Activated CD4-positive, alpha-beta T cell treated with anti-CD3 and anti-CD28 coated beads, Interleukin-2, amount 50 U/mL, for 16 hours (primary cell): Measurements from ENCODE around the gene TOM1L2.

Experiments
- DNase-seq: peaks from one replicate; pipeline ENCODE4 v3.0.0-alpha.2; 2020

The TOM1L2 gene

DNA sequence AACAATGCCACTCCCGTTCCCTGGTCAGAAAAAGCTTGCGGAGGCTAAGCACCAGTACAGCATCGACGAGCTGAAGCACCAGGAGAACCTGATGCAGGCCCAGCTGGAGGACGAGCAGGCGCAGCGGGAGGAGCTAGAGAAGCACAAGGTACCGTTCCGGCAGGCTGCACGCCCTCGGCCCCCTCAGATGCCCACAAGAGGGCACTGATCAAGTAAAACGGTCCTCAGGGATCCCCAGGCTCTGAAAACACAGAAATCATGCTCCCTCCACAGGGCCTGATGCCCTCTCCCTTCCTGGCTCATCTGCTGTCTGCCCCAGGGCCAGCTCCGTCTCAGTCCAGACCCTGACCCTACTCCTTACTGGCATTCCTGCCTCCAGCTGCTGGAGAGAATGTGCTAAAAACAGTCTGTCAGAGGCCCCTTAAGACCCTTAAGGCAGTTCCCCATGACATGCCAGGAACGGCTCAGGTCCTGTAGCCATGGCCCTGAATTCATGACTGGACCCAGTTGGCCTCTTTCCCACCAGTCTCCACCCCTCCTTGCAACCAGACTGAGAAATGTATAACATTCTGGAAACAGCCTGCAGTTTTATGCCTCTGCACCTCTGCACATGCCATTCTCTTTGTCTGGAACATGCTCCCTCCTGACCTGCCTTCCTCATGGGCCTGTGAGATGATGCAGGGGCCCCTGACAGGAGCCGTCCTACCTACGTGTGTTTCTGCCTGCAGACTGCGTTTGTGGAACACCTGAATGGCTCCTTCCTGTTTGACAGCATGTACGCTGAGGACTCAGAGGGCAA lies 22.3 kb upstream of the TOM1L2 start:
- DNase-seq = peak; percentile 23

DNA sequence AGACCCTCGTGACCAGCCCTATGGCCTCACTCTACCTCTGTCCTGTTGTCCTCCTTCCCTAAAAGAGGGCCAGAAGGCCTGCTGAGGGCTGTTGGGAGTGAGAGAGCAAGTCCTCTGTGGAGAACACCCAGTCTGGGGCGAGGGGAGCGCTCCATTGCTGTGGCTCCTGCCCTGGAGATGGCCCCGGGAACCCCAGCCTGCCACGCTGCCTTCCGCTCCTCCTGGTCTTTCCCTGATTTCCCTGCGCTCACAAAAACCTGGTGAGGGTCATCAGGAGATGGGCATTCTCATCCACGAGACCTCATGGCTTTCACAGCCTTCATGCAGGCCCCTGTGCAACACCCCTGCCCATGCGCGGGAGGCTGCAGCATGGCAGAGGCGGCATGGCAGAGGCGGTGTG lies 21.7 kb upstream of the TOM1L2 start:
- no peak for DNase-seq

- no peak for DNase-seq
Observed at GRCh38 chr17:17993366-17993765, 21.2 kb upstream of the TOM1L2 start.

DNA sequence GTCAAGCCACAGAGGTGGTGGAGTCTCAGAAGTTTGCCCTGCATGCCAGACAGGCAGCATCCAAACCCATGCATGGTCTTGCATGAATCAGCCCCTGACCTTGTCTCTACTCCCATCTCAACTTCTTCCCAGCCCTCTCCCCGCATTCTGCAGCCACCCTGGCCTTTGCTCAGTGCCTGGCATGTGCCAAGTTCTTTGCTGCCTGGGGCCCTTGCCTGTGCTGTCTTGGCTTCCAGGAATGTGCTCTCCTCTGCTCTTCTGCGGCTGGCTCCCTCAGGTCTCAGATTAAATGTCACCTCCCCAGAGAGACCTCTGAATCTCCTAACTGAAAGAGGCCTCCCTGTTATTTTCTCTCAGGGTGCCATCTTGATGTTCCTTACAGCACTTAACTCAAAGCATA lies 18.1 kb upstream of the TOM1L2 start:
- no peak for DNase-seq

DNA sequence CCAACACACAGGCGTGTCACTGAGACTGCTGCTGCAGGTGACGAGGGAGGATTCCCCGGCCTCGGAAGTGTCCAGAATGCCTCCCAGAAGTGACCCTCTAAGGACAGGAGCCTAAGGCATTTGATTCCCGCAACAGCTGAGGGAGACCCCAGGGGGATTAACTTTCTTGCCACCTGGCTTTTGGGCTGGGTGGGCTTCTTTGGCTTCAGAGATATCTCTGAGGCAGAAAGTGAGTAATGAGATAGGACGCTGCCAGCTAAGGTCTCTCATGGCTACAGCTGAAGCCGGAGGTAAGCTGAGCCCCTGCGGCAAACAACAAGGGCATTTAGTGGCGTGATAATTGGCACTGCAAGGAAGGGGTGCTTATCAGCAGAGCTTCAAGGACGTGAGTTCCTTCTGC lies 17.4 kb upstream of the TOM1L2 start:
- DNase-seq = no peak

DNA sequence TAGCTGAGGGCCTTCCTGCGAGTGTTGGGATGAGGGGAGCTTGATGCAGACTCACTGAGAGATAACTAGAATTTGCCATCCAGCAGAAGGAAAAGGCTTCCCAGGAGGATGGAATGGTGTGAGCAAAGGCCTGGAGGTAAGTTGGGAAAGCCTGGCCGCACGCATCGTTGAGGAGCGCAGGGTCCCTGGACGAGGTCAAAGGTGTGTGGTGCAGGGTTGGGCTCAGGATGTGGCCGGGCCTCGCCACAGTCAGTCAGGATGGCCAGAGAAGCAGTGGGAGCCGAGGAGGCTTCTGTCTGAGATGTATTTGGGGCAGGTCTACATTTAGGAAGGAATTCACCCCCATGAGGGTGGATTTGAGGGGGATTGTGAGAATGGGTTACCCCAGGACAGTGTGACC lies 16.9 kb upstream of the TOM1L2 start:
- no peak for DNase-seq

DNA sequence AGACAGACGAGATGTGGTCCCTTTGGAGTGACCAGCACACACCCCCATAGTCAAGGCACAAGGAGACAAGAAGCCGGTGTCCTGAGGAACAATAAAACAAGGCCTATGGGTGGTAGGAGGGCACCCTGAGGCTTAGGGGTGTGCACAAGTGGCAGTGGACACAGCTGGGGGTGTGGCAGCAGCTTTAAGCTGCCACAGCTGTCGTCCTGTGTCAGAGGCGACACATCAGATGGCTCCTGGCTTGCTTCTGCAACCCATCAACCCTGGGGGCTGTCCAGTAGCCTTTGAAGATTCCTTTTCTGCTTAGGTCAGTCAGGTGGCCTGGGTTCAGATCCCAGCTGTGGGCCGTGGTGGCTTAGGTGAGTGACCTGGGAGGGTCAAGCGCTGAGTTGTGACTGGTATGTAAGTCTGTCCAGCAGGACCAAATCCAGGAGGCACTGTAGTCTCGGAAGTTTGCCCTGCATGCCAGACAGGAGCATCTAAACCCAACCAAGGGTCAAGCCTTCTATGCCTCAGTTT lies 16.3 kb upstream of the TOM1L2 start:
- no peak for DNase-seq

DNA sequence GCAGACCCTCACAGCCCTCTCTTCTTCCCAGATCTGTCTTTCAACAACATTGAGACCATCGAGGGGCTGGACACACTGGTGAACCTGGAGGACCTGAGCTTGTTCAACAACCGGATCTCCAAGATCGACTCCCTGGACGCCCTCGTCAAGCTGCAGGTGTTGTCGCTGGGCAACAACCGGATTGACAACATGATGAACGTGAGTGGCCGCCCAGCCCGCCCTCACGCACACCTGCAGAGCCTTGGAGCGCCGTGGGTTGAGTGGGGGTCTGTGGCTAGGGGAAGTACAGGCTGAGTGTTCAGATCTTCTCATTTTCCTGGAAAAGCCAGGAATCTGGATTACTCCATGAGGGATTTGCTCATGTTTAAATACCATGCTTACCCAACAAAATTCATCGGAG lies 15.7 kb upstream of the TOM1L2 start:
- no peak for DNase-seq

- DNase-seq = no peak
Observed at GRCh38 chr17:17987187-17987896, 15.1 kb upstream of the TOM1L2 start.

DNA sequence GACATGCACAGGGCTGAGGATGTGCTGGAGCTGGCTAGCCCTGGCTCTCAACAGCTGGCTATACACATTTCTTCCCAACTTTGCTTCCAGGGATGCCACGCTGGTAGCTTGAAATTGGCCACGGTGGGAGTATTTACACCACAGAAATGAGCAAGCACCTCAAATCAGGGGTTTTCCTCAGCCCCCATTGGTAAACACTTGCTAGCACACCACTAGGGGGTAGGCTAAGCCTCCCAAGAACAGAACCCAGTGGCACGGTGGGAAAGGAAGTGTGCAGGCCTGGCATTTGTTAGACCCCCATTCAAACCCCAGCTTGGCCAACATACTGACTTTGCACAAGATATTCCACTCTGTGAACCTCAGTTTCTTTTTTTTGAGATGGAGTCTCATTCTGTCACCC lies 13.4 kb upstream of the TOM1L2 start:
- DNase-seq = no peak

GRCh38 chr17:17985153-17985552 lies 13.0 kb upstream of the TOM1L2 start:
- no peak for DNase-seq

GRCh38 chr17:17983776-17984175 lies 11.6 kb upstream of the TOM1L2 start:
- DNase-seq = no peak

- no peak for DNase-seq
Observed at GRCh38 chr17:17983376-17983775, 11.2 kb upstream of the TOM1L2 start.

DNA sequence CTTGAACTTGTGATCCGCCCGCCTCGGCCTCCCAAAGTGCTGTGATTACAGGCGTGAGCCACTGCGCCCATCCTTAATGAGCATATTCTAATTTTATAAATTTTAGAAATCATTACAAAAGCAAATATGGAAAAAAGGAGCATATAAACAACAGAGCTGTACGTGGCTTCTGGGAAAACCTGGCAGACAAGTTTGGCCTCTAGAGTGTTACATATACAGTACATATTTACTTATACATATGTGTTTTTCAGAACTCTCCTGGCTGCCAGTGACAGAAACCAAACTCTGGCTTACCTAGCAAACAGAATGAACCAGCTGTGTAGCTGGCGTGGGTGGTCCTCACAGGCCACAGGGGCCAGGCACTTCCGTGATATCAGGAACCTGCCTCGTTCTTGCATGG lies 10.6 kb upstream of the TOM1L2 start:
- no peak for DNase-seq

GRCh38 chr17:17981330-17981729 lies 9.1 kb upstream of the TOM1L2 start:
- DNase-seq = no peak

DNA sequence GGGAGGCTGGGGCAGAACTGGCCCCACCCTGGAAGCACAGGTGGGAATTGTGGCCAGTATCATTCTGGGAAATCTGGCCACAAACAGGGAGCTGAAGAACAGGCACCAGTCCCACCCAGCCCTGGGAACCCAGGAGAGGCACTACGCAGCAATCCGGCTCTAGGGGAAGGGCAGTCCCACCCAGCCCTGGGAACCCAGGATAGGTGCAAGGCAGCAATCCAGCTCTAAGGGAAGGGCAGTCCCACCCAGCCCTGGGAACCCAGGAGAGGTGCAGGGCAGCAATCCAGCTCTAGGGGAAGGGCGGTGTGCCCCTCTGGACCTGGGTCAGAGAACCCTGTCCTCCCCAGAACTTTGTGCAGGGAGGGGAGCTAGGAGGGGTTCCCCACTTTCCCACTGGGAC lies 7.6 kb upstream of the TOM1L2 start:
- DNase-seq = no peak

DNA sequence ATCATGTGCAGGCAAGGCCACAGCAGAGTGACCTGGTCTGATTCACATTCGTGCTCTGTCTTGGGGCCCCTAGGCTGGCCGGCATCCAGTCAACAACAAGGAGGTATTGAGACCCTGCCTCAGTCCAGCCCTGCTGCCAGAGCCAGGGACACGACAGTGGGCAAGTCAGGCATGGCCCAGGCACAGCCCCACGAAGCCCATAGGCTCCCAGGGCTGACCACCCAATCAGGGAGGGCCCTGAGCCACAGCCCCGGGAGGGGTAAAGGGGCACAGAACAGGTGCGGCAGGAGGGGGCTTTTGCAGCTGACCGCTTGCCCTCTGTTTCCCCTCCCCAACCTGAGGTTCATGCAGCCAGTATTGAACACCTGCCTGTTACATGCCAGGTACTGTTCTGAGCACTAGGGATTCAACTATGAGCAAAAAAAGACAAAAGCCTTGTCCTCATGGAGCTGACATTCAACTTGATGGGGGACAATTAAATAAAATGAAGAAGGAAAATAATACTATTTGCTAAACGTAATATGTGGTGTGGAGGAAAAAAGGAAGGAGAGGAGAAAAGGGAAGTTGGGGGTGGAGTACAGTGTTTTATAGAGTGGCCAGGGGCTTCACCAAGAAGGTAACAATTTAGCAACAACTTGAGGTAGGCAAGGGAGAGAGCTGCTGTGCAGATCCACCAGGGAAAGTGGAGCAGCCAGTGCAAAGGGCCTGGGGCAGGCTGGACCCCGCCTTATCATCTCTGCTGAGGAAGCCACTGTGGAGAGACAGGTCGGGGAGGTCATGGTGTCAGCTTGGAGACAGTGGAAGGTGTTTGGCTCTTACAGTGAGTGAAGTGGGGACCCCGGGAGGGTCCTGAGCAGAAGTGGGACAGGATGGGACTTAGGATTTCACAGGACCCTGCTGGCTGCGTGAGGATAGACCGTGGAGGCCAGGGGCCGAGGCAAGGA lies 6.6 kb upstream of the TOM1L2 start:
- no peak for DNase-seq

GRCh38 chr17:17976931-17977570 lies 4.9 kb upstream of the TOM1L2 start:
- DNase-seq = no peak

DNA sequence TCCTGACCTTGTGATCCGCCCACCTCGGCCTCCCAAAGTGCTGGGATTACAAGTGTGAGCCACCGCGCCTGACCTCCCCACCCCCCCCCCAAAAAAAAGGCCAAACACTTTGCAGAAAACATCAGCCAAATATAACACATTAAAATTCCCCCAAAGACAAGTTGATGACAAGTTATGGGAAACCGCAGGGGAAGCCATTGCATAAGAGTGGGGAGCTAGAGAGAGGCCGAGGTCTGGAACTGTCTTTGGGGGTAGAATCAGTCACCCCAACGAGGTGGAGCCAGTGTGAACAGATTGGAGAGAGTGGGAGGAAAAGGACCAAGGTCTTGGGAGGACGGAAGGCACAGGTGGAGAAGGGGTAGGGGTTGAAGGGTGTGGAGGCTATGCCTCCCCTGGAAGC lies 3.2 kb upstream of the TOM1L2 start:
- peak; percentile 8 for DNase-seq

- no peak for DNase-seq
Observed at GRCh38 chr17:17972952-17973254, 703 bp upstream of the TOM1L2 start.

DNA sequence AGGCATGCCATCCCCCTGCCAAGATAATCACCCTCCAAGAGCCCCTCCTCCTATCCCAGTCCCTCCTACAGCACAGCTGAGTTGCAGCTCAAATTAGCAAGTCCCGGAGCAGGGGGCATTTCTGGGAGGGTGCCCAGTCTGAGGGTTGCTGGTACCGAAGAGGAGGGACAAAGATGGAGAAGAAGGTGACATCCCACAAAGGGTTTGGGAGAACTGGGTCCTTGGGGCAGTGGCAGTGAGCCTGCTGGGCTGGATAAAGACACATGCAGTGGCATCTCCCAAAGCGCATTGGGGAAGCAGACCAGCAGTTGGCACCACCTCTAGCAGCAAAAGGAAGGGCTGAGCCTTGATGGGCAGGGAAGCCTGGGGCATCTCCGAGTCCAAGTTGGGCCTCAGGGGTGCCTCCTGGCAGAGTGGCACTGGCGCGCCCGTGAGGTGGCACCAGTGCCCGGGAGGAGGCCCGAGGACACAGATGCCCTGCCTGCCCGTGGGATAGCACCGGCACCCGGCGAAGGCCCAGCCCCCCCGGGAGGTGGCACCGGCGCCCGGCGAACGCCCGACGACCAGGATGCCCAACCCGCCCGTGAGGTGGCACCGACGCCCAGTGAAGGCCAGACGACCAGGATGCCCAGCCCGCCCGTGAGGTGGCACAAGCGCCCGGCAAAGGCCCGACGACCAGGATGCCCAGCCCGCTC lies 622 bp downstream of the TOM1L2 start:
- no peak for DNase-seq

- no peak for DNase-seq
Observed at GRCh38 chr17:17970699-17971430, 1.3 kb downstream of the TOM1L2 start.
